Measurements from ENCODE around the gene SRM.

GRCh38 chr1:11109047-11109760 is 49.4 kb upstream of the SRM start:
- TF ChIP-seq CTCF (IDR thresholded peaks at IDR 0.05; ENCODE audit: borderline replicate concordance, extremely low read depth, low read length, poor library complexity, severe bottlenecking) (no peak), EZH2 (IDR thresholded peaks at IDR 0.05; ENCODE audit: borderline replicate concordance, low read depth, low read length, severe bottlenecking) (no peak)
